Stimulated activated CD4-positive, alpha-beta T cell treated with anti-CD3 and anti-CD28 coated beads, TNF-alpha, amount 100 ng/mL, for 24 hours (primary cell): ENCODE results near the gene SORCS2.

ENCODE experiments used
- DNase-seq, 3 experiments: peaks; one replicate each; pipeline ENCODE4 v3.0.0-alpha.2; 2020; ENCODE audit warnings: low read depth in 3 of 3

Gene SORCS2

DNA sequence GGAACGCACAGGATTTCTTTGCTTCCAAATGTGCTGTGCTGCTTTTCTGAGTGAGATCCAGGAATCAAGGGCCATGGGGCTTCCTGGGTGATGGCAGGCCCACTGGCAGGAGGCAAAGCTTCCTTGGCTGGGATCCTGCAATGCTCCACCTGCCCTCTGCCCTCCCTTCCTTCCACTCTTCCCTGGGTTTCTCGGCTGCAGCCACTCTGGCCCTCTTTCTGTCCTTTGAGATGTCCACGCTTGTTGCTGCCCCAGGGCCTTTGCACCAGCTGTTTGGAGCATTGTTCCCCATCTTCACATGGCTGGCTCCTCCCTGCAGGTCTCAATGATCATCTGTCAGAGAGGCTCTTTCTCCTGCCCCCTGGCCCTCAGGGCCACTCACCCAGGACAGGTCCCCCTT, 163.5 kb downstream of the SORCS2 start:
- DNase-seq = no peak

- no peak for DNase-seq
These were observed 164.5 kb downstream of the SORCS2 start for GRCh38 chr4:7356667-7357310.

GRCh38 chr4:7357323-7357722, 165.0 kb downstream of the SORCS2 start:
- no peak for DNase-seq

GRCh38 chr4:7358100-7358735, 165.9 kb downstream of the SORCS2 start:
- no peak for DNase-seq

GRCh38 chr4:7359400-7360062, 167.2 kb downstream of the SORCS2 start:
- DNase-seq = no peak

GRCh38 chr4:7360806-7361205, 168.5 kb downstream of the SORCS2 start:
- no peak for DNase-seq

DNA sequence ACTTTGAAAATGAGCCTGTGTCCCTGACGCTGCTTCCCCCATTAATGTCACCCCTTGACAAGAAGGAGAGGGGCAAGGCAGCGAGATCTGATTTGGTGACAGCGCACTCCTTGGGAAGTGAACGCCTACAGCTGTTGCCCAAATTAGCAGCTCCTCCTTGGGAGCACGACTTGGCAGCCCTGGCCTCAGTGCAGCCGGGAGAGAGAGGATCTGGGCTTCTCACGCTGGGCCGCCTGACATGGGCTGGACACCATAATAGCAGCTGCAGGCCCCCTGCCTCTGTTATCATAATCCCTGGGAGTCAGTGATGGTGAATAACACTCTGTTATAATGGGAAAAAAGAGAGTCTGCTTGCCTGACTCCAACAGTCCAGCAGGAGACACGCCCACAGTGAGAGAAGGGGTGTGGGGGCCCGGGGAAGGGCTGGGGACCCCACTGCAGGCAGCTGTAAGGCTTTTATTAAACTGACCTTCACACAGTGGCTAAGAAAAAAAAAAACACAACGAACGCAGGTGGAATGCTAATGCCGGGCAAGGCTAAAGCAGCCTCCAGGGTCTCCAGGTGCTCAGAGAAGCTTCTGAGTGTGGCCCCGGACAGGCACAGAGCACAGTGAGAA, 169.1 kb downstream of the SORCS2 start:
- DNase-seq = no peak

GRCh38 chr4:7362341-7362740, 170.0 kb downstream of the SORCS2 start:
- no peak for DNase-seq

DNA sequence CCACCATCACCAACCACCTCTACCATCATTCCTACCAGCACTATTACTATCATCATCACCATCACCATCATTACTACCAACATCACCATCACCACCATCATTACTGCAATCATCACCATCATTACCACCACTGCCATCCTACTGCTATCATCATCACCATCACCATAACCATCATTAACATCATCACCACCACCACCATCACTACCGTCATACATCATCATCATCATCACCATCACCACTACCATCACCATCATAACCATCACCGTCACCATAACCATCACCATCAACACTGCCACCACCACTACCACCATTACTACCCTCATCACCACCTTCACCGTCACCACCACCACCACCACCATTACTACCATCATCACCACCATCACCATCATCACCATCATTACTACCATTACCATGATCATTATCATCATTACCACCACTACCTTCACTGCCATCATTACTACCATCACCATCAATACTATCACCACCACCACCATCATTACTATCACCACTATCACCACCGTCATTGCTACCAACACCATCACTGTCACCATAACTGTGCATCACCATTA, 170.6 kb downstream of the SORCS2 start:
- DNase-seq = no peak

- no peak for DNase-seq
These were observed 172.6 kb downstream of the SORCS2 start for GRCh38 chr4:7364979-7365378.

GRCh38 chr4:7365462-7366179, 173.3 kb downstream of the SORCS2 start:
- no peak for DNase-seq

DNA sequence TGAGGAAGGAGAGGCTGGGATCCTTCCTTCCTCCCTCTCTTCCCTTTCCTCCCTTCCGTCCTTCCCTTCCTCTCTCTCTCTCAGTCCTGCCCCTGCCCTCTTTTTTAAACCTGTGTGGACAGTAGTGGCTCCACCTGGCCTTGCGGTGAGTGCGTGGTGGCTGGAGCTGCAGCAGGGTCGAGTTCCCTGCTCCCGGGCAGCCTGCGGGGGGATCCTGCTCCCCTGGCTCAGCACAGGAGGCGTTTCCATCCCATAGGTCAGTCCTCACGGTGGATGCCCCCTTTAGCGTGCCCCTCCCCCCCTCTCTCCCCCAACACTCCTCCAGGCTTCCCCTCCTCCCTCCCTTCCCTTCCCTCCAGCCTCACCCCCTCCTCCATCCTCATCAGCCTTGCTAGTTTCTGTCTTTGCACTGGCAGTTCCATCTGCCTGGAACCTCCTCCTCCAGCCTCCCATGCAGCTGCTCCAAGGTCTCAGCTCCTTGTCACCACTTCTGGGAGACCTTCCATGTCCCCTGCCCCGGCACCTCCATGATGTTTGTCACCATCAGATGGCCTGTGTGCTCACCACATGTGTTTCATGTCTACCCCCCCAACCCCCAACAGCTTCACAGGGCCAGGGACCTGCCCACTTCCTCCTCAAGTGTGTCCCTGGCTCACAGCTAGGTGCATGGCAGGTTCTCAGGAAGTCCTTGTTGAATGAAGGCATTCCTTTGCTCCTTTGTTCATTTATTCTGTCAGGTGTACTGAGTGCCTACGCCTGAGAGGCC, 174.0 kb downstream of the SORCS2 start:
- no peak for DNase-seq

DNA sequence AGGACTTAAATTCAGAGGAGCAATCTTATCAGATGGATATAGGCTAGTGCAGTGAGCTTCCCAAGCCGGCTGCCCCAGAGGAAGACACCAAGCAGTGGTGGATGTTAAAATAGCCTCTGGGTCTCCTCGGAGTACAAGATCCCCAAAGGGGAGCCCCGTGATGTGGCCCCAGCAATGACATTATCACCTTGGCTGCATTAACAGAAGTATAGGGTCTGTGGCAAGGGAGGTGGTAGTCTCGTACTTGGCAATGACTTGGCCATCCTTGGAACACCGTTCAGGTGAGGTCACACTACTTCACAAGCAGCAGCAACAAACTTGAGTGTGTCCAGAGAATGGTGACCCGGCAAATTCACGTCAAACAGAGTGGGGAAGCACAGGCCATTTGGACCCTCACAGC, 174.6 kb downstream of the SORCS2 start:
- DNase-seq = no peak

DNA sequence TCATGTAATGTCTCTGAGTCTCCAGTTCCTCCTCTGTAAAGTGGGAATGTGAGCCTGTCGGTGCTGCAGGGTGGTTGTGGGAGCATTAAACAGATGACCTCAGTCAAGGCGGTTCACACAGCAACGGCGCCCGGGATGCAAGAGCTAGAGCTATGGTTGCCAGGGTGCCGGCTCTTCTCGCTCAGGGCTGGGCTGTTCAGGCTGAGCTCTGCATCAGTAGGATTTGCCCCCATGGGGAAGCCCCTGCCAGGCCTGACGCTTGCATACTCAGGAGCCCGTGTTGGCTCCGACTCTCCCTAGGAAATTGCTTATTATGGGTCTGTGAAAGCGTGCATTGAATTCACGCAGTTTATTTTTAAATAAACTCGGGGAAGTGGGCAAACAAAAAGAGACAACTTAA, 175.1 kb downstream of the SORCS2 start:
- no peak for DNase-seq

- no peak for DNase-seq
These were observed 175.5 kb downstream of the SORCS2 start for GRCh38 chr4:7367864-7368277.

DNA sequence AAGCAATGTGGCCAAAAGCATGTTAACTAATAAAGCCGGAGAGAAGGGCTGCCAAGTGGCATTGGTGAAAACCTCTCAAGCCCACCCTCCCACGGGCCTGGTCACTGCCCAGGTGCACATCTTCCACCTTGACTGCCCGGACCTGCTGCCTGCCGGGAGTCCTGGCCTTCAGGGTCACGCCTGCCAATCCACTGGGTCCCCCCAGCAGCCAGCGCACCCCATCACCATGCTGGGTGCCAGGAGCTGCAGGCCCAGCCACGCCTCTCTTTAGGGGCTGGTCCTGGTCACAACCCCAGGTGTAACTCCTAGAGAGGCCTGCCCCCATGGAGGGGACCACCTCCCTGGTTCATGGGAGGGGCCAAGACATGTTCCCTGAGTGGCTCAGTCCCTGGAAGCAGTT, 176.0 kb downstream of the SORCS2 start:
- DNase-seq = no peak

- no peak for DNase-seq
These were observed 177.2 kb downstream of the SORCS2 start for GRCh38 chr4:7369511-7369910.

GRCh38 chr4:7370038-7370437, 177.7 kb downstream of the SORCS2 start:
- DNase-seq = no peak

- DNase-seq = no peak
These were observed 179.0 kb downstream of the SORCS2 start for GRCh38 chr4:7371210-7371941.

DNA sequence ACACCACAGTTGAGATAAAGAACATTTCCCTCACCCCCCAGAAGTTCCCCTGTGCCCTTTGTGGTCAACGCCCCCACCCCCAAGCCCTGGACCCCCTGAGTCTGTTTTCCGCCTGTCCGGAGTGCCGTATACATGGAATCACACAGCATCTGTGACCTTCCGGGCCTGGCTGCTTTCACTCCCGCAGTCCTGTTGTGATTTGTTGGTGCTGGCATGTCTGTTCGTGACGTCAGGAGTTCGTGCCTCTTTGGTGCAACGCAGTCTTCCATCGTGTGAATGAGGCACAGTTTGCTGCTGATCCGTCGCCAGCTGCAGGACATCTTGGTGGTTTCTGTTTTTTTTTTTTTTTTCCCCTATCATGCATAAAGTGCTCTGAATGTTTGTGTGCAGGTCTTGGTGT, 180.3 kb downstream of the SORCS2 start:
- DNase-seq = no peak
